ENCODE measurements around the gene KIF3A.

DNA sequence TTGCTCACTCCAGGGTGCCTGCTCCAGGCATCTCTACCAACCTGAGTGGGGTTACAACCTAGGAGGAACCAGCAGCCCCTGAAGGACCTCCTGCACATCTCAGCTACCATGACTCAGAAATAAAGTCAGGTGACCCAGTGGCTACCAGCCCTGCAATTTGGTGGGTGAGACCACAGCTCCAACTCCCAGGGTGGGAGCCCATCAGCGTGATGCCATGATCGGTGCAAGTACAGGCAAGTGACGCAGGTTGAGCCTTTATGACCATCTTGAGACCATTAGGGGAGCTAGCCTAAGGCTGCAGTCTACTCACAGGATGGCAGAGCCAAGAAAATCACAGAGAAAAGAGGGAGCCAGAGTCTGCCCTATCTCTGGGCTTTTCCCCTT lies 31.1 kb upstream of the KIF3A start:
- TF ChIP-seq, protein P1, sequence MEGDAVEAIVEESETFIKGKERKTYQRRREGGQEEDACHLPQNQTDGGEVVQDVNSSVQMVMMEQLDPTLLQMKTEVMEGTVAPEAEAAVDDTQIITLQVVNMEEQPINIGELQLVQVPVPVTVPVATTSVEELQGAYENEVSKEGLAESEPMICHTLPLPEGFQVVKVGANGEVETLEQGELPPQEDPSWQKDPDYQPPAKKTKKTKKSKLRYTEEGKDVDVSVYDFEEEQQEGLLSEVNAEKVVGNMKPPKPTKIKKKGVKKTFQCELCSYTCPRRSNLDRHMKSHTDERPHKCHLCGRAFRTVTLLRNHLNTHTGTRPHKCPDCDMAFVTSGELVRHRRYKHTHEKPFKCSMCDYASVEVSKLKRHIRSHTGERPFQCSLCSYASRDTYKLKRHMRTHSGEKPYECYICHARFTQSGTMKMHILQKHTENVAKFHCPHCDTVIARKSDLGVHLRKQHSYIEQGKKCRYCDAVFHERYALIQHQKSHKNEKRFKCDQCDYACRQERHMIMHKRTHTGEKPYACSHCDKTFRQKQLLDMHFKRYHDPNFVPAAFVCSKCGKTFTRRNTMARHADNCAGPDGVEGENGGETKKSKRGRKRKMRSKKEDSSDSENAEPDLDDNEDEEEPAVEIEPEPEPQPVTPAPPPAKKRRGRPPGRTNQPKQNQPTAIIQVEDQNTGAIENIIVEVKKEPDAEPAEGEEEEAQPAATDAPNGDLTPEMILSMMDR (IDR thresholded peaks at IDR 0.05): no peak
- TF ChIP-seq POLR2A (IDR thresholded peaks at IDR 0.05): no peak

Data from testis (tissue), 2 donors.